Esophagus squamous epithelium (tissue), 4 donors: ENCODE results near the gene RGMA.

Experiments used
- POLR2A ChIP-seq, 4 donors: fragments of 450-650 bp; IDR thresholded peaks; one replicate each; pipeline ENCODE4 v1.6.1; 2017; ENCODE audit warnings: antibody characterized with exemption in 4 of 4, mild to moderate bottlenecking in 4 of 4, moderate library complexity in 3 of 4
- TF ChIP-seq, protein P1 (sequence below), 6 experiments: fragments of 450-650 bp in 4 of 6; fragments of 200-600 bp in 2 of 6; sonication (generic) in 2 of 6; IDR thresholded peaks; one replicate each; pipeline ENCODE4 v1.5.1; 2016 to 2019; ENCODE audit warnings: antibody characterized with exemption in 6 of 6, mild to moderate bottlenecking in 4 of 6, moderate library complexity in 4 of 6

DNA sequence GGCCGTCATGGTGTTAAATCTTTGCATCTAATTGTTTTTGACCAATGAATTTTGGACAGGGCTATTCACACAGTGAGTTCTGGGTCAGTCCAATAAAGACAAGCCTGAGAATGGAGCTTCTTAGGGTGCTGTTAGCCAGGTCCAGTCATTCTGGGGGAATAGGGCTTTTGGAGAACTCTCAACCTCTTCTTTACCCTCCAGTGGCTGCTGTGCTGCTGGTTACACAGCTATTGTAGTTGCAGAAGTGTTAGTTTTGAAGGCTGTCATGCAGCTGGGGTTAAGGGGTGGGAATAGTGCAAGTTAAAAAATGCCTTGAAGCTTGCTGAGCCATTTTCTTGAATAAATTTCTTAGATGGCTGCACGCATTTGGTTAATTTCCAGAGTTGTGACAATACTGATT, 99.0 kb downstream of the RGMA start:
- TF ChIP-seq, protein P1, sequence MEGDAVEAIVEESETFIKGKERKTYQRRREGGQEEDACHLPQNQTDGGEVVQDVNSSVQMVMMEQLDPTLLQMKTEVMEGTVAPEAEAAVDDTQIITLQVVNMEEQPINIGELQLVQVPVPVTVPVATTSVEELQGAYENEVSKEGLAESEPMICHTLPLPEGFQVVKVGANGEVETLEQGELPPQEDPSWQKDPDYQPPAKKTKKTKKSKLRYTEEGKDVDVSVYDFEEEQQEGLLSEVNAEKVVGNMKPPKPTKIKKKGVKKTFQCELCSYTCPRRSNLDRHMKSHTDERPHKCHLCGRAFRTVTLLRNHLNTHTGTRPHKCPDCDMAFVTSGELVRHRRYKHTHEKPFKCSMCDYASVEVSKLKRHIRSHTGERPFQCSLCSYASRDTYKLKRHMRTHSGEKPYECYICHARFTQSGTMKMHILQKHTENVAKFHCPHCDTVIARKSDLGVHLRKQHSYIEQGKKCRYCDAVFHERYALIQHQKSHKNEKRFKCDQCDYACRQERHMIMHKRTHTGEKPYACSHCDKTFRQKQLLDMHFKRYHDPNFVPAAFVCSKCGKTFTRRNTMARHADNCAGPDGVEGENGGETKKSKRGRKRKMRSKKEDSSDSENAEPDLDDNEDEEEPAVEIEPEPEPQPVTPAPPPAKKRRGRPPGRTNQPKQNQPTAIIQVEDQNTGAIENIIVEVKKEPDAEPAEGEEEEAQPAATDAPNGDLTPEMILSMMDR (IDR thresholded peaks at IDR 0.05): no peak
- no peak for TF ChIP-seq POLR2A (IDR thresholded peaks at IDR 0.05)
